Vagina (tissue), 2 donors: ENCODE measurements around the gene C2orf76.

Experiments
- CTCF ChIP-seq, 3 experiments: fragments of 450-650 bp in 2 of 3; fragments of 200-600 bp in 1 of 3; sonication (generic) in 1 of 3; IDR thresholded peaks; one replicate each; pipeline ENCODE4 v1.5.1; 2017 to 2019; ENCODE audit warnings: antibody characterized with exemption in 3 of 3, mild to moderate bottlenecking in 2 of 3, moderate library complexity in 2 of 3
- POLR2A ChIP-seq, 2 donors: fragments of 450-650 bp; IDR thresholded peaks; one replicate each; pipeline ENCODE4 v1.6.1; 2017; ENCODE audit warnings: antibody characterized with exemption in 2 of 2, mild to moderate bottlenecking in 2 of 2, moderate library complexity in 2 of 2

- TF ChIP-seq POLR2A (IDR thresholded peaks at IDR 0.05) (no peak), CTCF (IDR thresholded peaks at IDR 0.05) (no peak)
Measured at GRCh38 chr2:119282996-119283511, 83.6 kb downstream of the C2orf76 start.
